GM15510 (cell line): Measurements from ENCODE around the gene CLEC20A.

Source experiments
- POLR2A ChIP-seq: IDR thresholded peaks from 3 replicates; pipeline ENCODE4 v1.6.1; 2011; ENCODE audit warnings: borderline replicate concordance; ENCODE audit not compliant: insufficient read length; ENCODE audit errors: extremely low read depth

CLEC20A gene

DNA sequence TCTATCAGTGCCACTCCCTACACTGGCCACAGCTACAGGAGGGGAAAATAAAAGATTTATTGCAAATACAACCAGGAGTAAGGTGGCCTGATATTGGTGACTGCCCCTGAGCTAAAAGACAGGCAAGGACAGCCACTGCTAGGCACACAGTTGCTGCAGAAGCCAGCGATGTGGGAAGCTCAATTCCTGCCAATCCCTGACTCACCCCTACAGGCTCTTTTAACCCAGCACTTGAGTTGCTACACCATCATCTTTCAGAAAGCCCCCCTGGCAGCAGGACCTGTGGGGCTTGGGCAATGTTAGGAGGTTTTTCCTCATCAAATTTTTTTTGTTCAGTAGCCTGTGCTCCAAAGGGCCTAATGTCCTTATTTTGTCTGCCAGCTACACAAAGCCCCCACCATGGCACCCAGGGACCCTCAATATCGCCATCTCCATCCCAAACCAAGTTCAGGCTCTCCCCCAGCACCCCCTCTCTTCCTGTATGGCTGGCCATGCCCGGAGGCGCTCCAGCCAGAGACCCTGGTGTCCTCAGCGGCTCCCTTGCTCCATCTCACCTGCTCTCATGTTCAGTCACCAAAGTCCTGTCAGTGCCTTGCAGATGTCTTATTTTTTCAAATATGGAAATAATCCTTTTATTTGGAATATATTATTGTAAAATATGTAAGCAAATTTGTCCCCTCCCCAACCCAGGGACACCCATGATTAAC lies 13.4 kb downstream of the CLEC20A start:
- no peak for TF ChIP-seq POLR2A

DNA sequence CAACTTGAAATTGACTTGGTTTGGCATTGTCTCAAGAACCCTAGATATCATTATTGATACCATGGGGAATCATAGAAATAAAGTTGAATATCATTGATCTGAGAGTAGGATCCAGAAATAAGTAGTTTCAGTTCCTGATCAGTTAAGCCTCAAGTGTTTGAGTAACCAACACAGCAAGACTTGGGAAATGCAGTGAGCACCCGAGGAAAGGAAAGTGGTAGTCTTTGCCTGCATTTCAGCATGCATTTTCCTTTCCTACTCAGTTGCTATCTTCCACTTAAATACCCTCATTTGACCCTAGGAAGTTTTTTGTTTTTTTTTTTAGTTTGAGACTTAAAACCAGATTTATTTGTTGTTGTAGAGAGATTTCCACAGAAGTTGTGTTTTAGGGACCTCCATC lies 18.9 kb downstream of the CLEC20A start:
- no peak for TF ChIP-seq POLR2A

DNA sequence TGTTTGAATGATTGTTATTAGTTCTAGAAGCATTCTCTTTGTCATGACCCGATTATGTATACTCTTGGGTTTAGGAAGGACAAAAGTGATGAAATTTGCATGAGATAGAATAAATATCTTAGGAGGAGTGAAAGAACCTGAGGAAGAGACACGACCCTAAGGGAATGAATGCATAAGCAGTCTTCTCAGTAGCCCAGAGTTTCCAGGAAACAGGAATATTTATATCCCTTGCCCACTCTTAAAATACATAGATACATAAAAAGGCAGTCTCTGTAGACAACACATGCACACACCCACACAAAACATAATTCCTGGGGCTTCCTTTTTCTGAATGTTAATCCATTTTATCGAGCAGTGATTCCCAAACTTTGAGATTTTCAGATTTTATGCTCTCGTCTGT lies 19.4 kb downstream of the CLEC20A start:
- TF ChIP-seq POLR2A, result no peak

DNA sequence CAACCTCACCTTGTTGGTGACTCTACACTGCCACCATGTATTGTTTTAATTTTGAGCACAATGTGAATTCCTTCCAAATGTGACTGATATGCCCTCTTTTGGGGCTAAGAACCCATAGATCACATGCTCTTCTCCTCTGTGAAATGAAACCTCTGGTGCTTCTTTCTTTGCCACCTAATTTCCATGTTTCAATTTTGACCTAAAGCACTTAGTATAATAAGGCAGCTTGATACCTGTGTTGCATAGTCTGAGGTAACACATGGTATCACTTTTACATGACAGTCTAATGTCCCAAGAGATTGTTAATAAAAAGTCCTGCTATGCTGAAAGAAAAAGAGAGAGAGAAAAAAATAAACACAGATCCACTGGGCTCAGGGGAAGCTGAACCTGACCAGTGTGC lies 24.2 kb downstream of the CLEC20A start:
- no peak for TF ChIP-seq POLR2A

DNA sequence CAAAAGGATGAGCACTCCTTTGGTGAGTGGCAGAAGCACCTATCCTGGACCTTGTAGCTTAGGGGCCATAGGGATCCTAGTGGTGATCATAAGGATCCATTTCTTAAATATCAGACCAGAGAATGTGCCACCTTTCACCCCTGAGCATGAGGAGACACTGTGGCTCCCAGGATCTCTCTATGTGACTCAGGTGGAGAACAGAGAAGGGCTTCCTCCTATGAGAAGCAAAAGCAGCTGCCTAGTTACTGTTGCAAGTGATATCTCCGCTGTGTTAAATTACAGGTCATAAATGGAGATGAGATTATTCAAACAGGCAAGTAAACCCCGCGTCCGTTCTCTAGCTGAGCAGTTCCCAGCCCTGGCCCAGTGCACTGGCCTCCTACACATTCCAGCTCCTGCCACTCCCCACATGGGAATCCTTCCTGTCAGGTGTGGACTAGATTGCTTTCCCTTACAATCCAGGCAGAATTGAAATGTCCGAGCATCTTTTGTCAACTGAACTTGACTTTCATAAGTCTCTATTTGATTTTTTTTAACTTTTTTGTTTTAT lies 26.3 kb downstream of the CLEC20A start:
- no peak for TF ChIP-seq POLR2A

DNA sequence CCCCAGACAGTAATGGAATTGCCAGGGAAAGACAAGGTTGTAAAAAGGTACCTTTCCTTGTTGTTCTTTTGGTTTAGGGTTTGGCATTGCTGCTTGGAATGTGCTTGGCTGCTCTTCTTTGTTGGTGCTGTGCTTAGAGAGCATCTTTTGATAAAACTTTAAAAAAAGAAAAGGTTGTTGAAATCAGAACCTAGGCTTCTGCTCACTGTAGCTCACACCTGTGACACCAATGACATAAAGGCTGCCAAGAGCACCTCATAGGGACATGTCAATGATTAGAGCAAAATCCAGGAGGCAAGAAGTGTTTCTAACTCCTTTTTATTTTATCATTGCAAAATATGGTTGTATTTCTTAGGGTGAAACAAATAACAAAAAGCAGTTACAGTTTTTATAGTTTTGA lies 28.9 kb downstream of the CLEC20A start:
- no peak for TF ChIP-seq POLR2A

DNA sequence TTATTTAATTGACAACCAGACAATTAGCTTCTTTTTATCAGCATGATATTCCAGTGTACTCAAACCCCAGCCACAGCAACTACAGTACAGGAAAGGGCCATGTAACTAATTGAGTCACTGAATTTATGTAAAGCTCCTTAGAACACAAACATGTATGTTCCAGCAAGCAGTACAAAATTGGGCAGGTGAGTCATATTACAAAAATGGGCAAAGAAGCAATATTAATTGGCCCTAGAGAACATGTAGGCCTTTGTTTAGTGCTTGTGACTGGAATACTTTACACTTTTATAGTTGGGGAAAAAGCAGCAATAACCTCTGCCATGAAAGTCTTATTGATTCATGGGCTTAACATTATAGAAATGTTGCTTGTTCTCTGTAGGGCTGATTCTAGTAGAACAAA lies 31.8 kb downstream of the CLEC20A start:
- TF ChIP-seq POLR2A, result no peak

DNA sequence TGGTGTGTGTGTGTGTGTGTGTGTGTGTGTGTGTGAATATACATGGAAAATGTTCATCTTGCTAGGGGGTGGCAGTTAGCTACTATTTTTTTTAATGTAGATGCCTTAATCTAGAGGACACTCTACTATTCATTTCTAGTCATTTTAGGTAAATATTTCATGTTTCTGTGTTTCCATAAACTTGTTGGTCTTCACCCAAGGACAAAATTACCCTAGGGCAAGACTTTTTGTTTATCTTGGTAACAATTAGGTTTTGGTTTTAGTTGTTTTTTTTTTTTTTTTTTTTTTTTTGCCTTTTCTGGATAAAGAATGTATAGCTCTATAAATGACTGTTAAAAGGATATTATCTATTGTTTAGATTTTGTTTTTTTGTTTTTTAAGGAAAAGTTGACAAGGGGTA lies 32.2 kb downstream of the CLEC20A start:
- no peak for TF ChIP-seq POLR2A

DNA sequence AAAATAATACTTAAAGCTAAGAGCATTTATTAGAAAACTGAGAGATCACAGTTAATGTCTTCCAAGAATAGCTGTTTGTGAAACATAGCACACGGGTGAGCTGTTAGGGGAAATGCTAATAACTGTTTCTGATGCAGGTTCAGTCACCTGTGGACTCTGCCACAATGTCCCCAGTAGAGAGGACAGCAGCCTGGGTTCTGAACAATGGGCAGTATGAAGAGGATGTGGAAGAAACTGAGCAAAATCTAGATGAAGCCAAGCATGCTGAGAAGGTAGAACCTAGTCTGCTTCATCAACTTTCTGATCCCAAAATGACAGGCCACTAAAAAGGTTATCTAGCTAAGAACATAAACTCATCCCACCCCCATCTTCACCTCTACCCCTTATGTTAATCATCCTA lies 32.6 kb downstream of the CLEC20A start:
- no peak for TF ChIP-seq POLR2A

DNA sequence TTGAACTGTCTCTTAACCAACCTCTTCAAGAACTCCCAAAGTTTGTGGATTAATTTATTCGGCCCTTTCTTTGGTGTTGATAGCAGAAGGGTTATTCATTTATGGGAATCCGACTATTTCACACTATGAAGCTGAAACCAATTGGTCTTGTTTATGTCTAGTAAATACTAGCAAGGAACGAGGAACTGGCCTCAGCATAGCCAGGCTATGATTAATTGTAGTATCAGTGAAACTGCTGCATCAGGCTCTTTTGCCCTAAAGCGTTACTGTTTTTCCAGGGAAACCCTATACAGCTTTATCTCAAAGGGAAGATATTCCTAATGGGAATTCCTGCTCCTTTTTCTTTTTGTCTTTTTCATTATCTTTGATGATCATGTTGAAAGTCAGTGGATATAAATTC lies 35.1 kb downstream of the CLEC20A start:
- no peak for TF ChIP-seq POLR2A

DNA sequence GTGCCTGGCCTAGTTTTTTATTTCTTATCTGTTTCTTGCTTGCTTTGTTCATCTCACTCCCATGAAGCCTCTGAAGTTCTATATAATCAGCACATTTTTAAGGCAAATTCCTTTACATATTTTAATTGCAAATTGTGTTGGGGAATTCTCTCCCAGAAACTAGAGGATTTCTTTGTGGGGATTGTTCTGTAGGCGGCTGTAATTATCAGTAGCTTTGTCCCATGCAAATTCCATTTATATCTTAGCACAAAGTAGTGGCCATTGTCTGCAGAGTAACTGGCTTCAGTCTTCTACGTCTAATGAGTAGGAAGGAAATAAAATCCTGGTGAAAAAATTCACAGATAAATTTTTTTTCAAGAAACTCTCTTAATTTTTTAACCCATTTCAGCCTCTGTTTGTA lies 35.7 kb downstream of the CLEC20A start:
- TF ChIP-seq POLR2A, result no peak

DNA sequence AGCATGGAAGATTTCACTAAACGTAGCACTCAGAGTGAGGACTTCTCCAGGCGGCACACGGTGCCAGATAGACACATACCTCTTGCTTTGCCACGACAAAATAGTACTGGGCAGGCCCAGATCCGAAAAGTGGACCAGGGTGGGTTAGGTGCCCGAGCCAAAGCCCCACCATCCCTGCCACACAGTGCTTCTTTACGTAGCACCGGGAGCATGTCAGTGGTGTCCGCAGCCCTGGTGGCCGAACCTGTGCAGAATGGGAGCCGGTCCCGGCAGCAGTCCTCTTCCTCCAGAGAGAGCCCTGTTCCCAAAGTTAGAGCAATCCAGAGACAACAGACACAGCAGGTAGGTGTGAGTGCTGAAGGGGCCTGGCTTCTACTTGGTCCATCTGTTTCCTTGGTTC lies 38.6 kb downstream of the CLEC20A start:
- TF ChIP-seq POLR2A, result no peak

DNA sequence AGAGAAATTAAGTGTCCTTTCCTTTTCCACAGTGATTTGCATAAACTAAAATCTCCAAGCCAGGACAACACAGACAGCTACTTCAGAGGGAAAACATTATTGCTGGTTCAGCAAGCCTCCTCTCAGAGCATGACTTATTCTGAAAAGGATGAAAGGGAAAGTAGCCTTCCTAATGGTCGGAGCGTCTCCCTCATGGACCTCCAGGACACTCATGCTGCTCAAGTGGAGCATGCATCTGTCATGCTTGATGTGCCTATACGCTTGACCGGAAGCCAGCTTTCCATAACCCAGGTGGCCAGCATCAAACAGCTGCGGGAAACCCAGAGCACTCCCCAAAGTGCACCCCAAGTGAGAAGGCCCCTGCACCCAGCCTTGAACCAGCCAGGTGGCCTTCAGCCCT lies 39.1 kb downstream of the CLEC20A start:
- TF ChIP-seq POLR2A, result no peak

DNA sequence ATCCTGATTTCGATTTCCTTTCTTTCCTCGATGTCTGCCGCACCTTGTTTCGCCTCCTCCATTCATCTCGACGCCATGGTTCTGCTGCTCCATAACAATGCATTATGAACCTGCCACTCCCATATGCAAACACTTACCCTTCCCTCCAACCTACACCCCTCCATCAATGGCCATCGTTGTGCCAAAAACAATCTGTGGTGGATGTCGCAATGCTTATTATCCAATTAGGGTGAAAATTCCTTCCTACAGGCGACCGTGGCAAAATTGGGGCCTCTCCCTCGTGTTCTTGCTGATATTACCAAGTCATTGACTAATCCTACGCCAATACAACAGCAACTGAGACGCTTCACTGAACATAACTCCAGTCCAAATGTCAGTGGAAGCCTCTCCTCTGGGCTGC lies 40.3 kb downstream of the CLEC20A start:
- no peak for TF ChIP-seq POLR2A

DNA sequence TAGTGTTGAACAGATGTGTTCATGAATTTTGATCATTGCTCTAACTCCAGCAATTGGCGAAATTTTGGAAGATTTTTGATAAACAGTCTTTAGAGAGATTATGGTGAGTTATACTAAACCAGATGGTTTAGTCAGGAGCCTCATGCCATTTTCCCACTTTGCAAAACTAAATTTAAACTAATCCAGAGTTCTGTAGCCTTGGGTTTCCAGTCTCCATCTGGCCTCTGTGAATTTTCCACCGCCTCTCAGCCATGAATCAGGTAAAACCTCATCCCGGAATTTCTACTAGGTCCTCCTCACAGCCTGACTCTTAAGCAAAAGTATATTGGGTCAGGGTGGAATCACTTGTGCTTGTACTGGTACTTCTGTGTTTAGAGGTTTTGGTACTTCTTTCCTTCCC lies 44.8 kb downstream of the CLEC20A start:
- no peak for TF ChIP-seq POLR2A

DNA sequence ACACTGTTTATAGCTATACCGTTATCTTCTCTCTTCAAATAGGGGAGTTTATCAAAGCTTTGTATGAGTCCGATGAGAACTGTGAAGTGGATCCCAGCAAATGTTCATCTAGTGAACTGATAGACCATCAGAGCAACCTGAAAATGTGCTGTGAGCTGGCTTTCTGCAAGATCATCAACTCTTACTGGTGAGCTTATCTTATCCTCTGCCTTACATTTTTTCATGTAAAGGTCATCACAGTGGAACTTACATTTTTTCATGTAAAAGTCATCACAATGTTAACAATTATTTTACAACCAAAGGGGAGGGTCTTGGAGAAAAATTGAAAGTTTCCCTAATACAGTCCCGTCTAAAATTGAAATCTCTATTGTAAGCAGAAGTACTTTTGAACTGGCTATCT lies 45.2 kb downstream of the CLEC20A start:
- TF ChIP-seq POLR2A, result no peak

DNA sequence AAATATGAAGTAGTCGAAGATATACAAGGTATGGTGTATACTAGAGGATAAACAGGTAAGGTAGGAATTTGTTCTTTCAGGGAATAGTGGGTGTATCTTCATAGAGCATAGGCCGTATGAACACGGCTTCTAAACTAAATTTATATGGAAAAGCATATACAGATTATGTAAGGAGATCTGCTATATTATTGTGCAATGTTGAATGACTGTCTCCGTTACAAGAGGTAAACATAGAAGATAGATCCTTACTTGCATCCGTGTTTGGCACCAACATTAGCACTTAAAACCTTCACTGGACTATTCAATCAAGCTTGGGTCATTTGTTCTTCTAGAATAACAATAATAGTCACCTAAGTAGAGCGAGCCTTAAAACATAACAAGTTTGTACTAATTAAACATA lies 45.9 kb downstream of the CLEC20A start:
- TF ChIP-seq POLR2A, result no peak
